Hepatocyte (in vitro differentiated cells): ENCODE data around the gene HOXB3.

Experiments used
- EZH2phosphoT487 ChIP-seq: fragments of 200-600 bp; sonication (generic); IDR thresholded peaks from one replicate; pipeline ENCODE4 v1.6.1; 2018; ENCODE audit warnings: antibody characterized with exemption, mild to moderate bottlenecking, low read depth, moderate library complexity; ENCODE audit not compliant: unreplicated experiment, severe bottlenecking
- TF ChIP-seq, protein P1 (sequence below): fragments of 200-600 bp; sonication (generic); IDR thresholded peaks from 2 replicates; pipeline ENCODE4 v1.5.1; 2016; ENCODE audit warnings: antibody characterized with exemption, mild to moderate bottlenecking; ENCODE audit not compliant: poor library complexity

DNA sequence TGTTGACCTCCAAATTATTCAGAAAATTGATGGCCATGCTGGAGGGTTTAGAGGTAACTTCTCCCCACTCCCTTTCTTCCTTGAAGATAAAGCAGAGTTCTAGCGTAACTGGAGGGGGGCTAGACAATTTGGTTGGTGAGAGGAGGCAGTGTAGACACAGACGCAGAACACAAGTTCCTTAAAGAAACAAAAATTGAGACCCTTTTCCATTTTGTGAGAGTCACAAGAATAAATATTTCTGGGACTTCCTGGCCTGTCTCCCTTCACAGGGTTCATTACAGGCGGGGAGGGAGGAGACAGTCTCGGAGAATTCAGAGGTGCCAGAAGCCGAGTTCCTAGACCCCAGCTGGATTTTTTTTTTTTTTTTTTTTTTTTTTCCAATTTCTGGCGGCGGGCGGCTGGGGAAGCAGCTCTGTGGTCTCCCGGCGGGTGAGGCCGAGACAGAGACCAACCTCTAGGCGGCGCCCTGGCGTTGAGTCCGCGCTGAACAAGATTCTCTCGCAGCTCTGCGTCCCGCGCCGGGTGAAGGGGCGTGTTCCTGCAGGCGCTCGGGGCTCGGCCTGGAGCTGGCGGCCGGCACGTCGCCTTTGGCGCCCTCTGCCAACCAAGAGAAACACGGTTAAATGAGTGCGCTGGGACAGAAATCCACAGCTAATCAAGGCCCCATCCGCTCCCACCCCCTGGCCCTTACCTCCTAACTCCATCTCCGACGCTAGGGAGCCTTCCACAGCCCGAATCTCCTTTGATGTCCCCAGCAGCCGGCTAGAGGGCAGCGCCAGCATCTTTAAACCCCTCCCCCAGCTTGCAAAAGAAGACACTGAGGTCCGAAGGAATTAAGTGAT lies 46.4 kb upstream of the HOXB3 start:
- TF ChIP-seq, protein P1, sequence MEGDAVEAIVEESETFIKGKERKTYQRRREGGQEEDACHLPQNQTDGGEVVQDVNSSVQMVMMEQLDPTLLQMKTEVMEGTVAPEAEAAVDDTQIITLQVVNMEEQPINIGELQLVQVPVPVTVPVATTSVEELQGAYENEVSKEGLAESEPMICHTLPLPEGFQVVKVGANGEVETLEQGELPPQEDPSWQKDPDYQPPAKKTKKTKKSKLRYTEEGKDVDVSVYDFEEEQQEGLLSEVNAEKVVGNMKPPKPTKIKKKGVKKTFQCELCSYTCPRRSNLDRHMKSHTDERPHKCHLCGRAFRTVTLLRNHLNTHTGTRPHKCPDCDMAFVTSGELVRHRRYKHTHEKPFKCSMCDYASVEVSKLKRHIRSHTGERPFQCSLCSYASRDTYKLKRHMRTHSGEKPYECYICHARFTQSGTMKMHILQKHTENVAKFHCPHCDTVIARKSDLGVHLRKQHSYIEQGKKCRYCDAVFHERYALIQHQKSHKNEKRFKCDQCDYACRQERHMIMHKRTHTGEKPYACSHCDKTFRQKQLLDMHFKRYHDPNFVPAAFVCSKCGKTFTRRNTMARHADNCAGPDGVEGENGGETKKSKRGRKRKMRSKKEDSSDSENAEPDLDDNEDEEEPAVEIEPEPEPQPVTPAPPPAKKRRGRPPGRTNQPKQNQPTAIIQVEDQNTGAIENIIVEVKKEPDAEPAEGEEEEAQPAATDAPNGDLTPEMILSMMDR: peak; percentile 55
- TF ChIP-seq EZH2phosphoT487: peak; percentile 44
